Measurements from ENCODE around the gene SLC35A3. TPM values are rescaled to one million over a fixed set of nuclear protein-coding genes. Genes with fewer than 3 reads are reported as not detected.
A peak's percentile ranks its signal among the peaks of the same experiment; 100 is the strongest.
"Not testable (repeated sequence)": the region's sequence is repeated elsewhere in the genome, so short reads cannot be mapped to it uniquely, and the experiment has no call there.

The SLC35A3 gene
- total RNA-seq, 4 donors from 2014 or later = 14.3 to 23.5 (median 17.2) TPM

- peaks cover 16% of the 10 kb centered on the region for H3K4me1 ChIP-seq
- no peak overlapping the region for H3K4me3 ChIP-seq
- WGBS = 41% methylated on average over 2 of the region's 2 CpGs
- no peaks in the 10 kb centered on the region for H3K27me3 ChIP-seq
- no peak overlapping the region for H3K27ac ChIP-seq
- DNase-seq (ENCODE audit: low spot score in 2 of 2) = no peak
- TF ChIP-seq POLR2AphosphoS5 (IDR thresholded peaks at IDR 0.05) (no peak), EP300 (IDR thresholded peaks at IDR 0.05) (no peak), CTCF (IDR thresholded peaks at IDR 0.05) (no peak), POLR2A (IDR thresholded peaks at IDR 0.05) (no peak)
- H3K9me3 ChIP-seq = no peaks in the 10 kb centered on the region
- no peaks in the 10 kb centered on the region for H3K36me3 ChIP-seq
Measured at GRCh38 chr1:99965646-99966375, 4.0 kb upstream of the SLC35A3 start.

- Histone ChIP-seq H3K36me3 (no peaks in the 10 kb centered on the region), H3K9me3 (no peaks in the 10 kb centered on the region), H3K4me1 (peaks cover 20% of the 10 kb centered on the region), H3K27me3 (no peaks in the 10 kb centered on the region), H3K4me3 (no peak overlapping the region), H3K27ac (no peak overlapping the region)
- no peak for TF ChIP-seq EP300 (IDR thresholded peaks at IDR 0.05)
- TF ChIP-seq POLR2A (IDR thresholded peaks at IDR 0.05) = no peak
- TF ChIP-seq POLR2AphosphoS5 (IDR thresholded peaks at IDR 0.05) = no peak
- no peak for TF ChIP-seq CTCF (IDR thresholded peaks at IDR 0.05)
- WGBS = 95% methylated on average over 4 of the region's 4 CpGs
- no peak for DNase-seq (ENCODE audit: low spot score in 2 of 2)
Measured at GRCh38 chr1:99968214-99968613, 1.6 kb upstream of the SLC35A3 start.

- peaks cover 18% of the 10 kb centered on the region for H3K4me1 ChIP-seq
- DNase-seq (ENCODE audit: low spot score in 2 of 2) = no peak
- TF ChIP-seq POLR2AphosphoS5 (IDR thresholded peaks at IDR 0.05) (no peak), CTCF (IDR thresholded peaks at IDR 0.05) (no peak), EP300 (IDR thresholded peaks at IDR 0.05) (no peak), POLR2A (IDR thresholded peaks at IDR 0.05) (no peak)
- H3K27me3 ChIP-seq = no peaks in the 10 kb centered on the region
- H3K9me3 ChIP-seq = no peaks in the 10 kb centered on the region
- no peaks in the 10 kb centered on the region for H3K36me3 ChIP-seq
- H3K4me3 ChIP-seq = peak overlapping the region; percentile 80
- peak overlapping the region; percentile 83 for H3K27ac ChIP-seq
- WGBS = 11% methylated on average over 6 of the region's 6 CpGs
Measured at GRCh38 chr1:99969260-99969728, 502 bp upstream of the SLC35A3 start.

- DNase-seq (ENCODE audit: low spot score in 2 of 2) = no peak
Measured at GRCh38 chr1:99970713-99971255, 988 bp downstream of the SLC35A3 start.

GRCh38 chr1:99972066-99972465, 2.3 kb downstream of the SLC35A3 start:
- 87% methylated on average over 7 of the region's 7 CpGs for WGBS
- H3K27me3 ChIP-seq; H3K27ac ChIP-seq; DNase-seq (ENCODE audit: low spot score in 2 of 2); H3K4me3 ChIP-seq; H3K9me3 ChIP-seq: not testable (repeated sequence)
- Histone ChIP-seq H3K36me3 (peaks cover 13% of the 10 kb centered on the region), H3K4me1 (peaks cover 18% of the 10 kb centered on the region)

More at GRCh38 chr1:99970713-99971255, 988 bp downstream of the SLC35A3 start:
- no peaks in the 10 kb centered on the region for H3K27me3 ChIP-seq
- H3K27ac ChIP-seq = no peak overlapping the region
- no peak for TF ChIP-seq EP300 (IDR thresholded peaks at IDR 0.05)
- TF ChIP-seq POLR2AphosphoS5 (IDR thresholded peaks at IDR 0.05) = no peak
- TF ChIP-seq CTCF (IDR thresholded peaks at IDR 0.05) = no peak
- TF ChIP-seq POLR2A (IDR thresholded peaks at IDR 0.05) = no peak
- peaks cover 18% of the 10 kb centered on the region for H3K4me1 ChIP-seq
- H3K4me3 ChIP-seq = peak overlapping the region; percentile 80
- 48% methylated on average over 7 of the region's 7 CpGs for WGBS
- peaks cover 10% of the 10 kb centered on the region for H3K36me3 ChIP-seq
- no peaks in the 10 kb centered on the region for H3K9me3 ChIP-seq
